SK-N-MC (cell line): ENCODE data around the gene ARVCF.

Experiments
- EZH2 ChIP-seq: fragments of 200-600 bp; sonication (generic); IDR thresholded peaks from one replicate; pipeline ENCODE4 v1.6.1; 2017; ENCODE audit warnings: antibody characterized with exemption
- FOXP2 ChIP-seq: optimal IDR thresholded peaks from 2 replicates; pipeline ENCODE3; 2011; ENCODE audit warnings: mild to moderate bottlenecking, moderate library complexity; ENCODE audit not compliant: insufficient read depth; ENCODE audit errors: extremely low read length, control extremely low read depth
- POLR2AphosphoS5 ChIP-seq: IDR thresholded peaks from 2 replicates; pipeline ENCODE4 v1.6.1; 2012; ENCODE audit warnings: mild to moderate bottlenecking, low read depth, low read length, borderline replicate concordance

DNA sequence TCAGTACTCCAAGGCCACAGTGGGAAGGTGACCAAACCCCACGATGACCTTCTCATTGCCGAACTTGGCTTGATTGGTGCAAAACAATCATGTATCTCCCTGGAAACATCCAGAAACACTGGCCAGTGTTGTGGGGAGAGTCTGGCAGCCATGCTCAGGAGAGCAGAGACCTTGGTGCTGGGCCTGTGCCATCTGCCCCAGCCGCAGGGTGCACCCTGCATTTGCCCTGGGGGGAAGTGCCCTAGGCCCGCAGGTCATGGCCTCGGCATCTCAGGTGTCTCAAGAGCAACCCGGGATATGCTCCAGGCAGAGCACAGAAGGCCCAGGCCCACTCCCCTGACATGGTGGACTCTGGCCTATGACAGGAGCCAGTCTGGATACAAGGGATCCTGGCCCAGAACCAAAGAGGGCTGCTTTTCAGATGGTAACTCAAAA is 23.7 kb downstream of the ARVCF start:
- TF ChIP-seq POLR2AphosphoS5 (no peak), FOXP2 (no peak), EZH2 (no peak)
